Tibial nerve (tissue), 3 donors: Measurements from ENCODE around the gene GBP7.

Source experiments
- CTCF ChIP-seq, 5 experiments: fragments of 200-600 bp in 3 of 5; fragments of 450-650 bp in 2 of 5; sonication (generic) in 3 of 5; IDR thresholded peaks; one replicate each; pipeline ENCODE4 v1.5.1; 2016 to 2019; ENCODE audit warnings: antibody characterized with exemption in 5 of 5, mild to moderate bottlenecking in 3 of 5, moderate library complexity in 2 of 5
- POLR2A ChIP-seq, 2 donors: fragments of 450-650 bp; IDR thresholded peaks; one replicate each; pipeline ENCODE4 v1.6.1; 2017; ENCODE audit warnings: antibody characterized with exemption in 2 of 2, mild to moderate bottlenecking in 2 of 2, moderate library complexity in 2 of 2

DNA sequence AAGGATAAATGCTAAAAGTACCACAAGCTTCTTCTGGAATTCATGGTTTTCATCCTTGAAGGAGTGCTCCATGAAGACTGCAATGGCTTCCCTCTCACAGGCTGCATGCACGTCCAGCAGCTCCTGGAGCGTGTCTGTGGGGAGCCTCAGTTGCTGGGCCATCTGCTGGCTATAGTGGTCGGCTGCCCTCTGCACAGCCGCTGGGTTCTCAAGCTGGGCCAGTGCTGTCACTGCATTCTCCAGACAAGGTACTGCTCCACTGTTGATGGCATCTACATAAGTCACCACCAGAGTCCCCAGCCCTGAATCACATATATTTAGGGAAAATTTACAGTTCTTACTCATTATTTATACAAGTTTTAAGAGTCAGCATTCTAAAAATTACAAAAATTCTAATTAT lies 14.2 kb upstream of the GBP7 start:
- TF ChIP-seq CTCF (IDR thresholded peaks at IDR 0.05): no peak
- TF ChIP-seq POLR2A (IDR thresholded peaks at IDR 0.05): no peak
